Testis (tissue), 2 donors: ENCODE results near the gene CATSPERD.

Experiments
- POLR2A ChIP-seq: fragments of 450-650 bp; IDR thresholded peaks from one replicate; pipeline ENCODE4 v1.6.1; 2017; ENCODE audit warnings: antibody characterized with exemption, mild to moderate bottlenecking, moderate library complexity
- TF ChIP-seq, protein P1 (sequence below), 3 experiments: fragments of 450-650 bp in 2 of 3; fragments of 200-600 bp in 1 of 3; sonication (generic) in 1 of 3; IDR thresholded peaks; one replicate each; pipeline ENCODE4 v1.5.1; 2016 to 2019; ENCODE audit warnings: antibody characterized with exemption in 3 of 3, mild to moderate bottlenecking in 2 of 3, moderate library complexity in 1 of 3

- TF ChIP-seq POLR2A: no peak
- TF ChIP-seq, protein P1, sequence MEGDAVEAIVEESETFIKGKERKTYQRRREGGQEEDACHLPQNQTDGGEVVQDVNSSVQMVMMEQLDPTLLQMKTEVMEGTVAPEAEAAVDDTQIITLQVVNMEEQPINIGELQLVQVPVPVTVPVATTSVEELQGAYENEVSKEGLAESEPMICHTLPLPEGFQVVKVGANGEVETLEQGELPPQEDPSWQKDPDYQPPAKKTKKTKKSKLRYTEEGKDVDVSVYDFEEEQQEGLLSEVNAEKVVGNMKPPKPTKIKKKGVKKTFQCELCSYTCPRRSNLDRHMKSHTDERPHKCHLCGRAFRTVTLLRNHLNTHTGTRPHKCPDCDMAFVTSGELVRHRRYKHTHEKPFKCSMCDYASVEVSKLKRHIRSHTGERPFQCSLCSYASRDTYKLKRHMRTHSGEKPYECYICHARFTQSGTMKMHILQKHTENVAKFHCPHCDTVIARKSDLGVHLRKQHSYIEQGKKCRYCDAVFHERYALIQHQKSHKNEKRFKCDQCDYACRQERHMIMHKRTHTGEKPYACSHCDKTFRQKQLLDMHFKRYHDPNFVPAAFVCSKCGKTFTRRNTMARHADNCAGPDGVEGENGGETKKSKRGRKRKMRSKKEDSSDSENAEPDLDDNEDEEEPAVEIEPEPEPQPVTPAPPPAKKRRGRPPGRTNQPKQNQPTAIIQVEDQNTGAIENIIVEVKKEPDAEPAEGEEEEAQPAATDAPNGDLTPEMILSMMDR (IDR thresholded peaks at IDR 0.05): no peak
These were observed 24.7 kb upstream of the CATSPERD start for GRCh38 chr19:5695649-5696195.
